Peyer's patch (tissue), 4 donors: ENCODE results near the gene DISP3. TPM values are rescaled to one million over a fixed set of nuclear protein-coding genes. Genes with fewer than 3 reads are reported as not detected.

Source experiments
- DNase-seq, 3 donors: peaks; one replicate each; pipeline ENCODE4 v3.0.0-alpha.2; 2017 to 2019
- H3K27ac ChIP-seq, 4 donors: fragments of 200-600 bp; sonication (generic); one replicate each; pipeline ENCODE4 v1.5.1; 2016 to 2019
- H3K27me3 ChIP-seq, 2 donors: fragments of 200-600 bp; sonication (generic); one replicate each; pipeline ENCODE4 v1.5.1; 2019
- H3K36me3 ChIP-seq, 3 donors: fragments of 200-600 bp; sonication (generic); one replicate each; pipeline ENCODE4 v1.5.1; 2016 to 2019
- H3K4me1 ChIP-seq, 4 donors: fragments of 200-600 bp; sonication (generic); one replicate each; pipeline ENCODE4 v1.5.1; 2016 to 2019
- H3K4me3 ChIP-seq, 4 donors: fragments of 200-600 bp; sonication (generic); 1 replicate in 3 of 4; 2 replicates in 1 of 4; pipeline ENCODE4 v1.5.1; 2016 to 2019; ENCODE audit warnings: mild to moderate bottlenecking in 1 of 4
- H3K9me3 ChIP-seq, 4 donors: fragments of 200-600 bp; sonication (generic); one replicate each; pipeline ENCODE4 v1.5.1; 2016 to 2019; ENCODE audit warnings: mild to moderate bottlenecking in 1 of 4
- CTCF ChIP-seq, 6 experiments: fragments of 450-650 bp in 4 of 6; fragments of 200-600 bp in 2 of 6; sonication (generic) in 1 of 6; IDR thresholded peaks; one replicate each; pipeline ENCODE4 v1.5.1; 2017 to 2019; ENCODE audit warnings: antibody characterized with exemption in 6 of 6, mild to moderate bottlenecking in 3 of 6, moderate library complexity in 1 of 6
- POLR2A ChIP-seq, 2 donors: fragments of 450-650 bp; IDR thresholded peaks; one replicate each; pipeline ENCODE4 v1.5.1; 2017; ENCODE audit warnings: antibody characterized with exemption in 2 of 2, mild to moderate bottlenecking in 2 of 2, moderate library complexity in 2 of 2
- total RNA-seq, 4 donors: library from RNA; depleted of rRNA; stranded (reverse); fragments of >200 nt; gene quantifications; one replicate each; pipeline ENCODE4 v1.1.0, GENCODE V29; 2016

DISP3 gene
- total RNA-seq, 4 donors from 2014 or later: 0.54 to 2.4 (median 1.8) TPM; not detected in 1

- Histone ChIP-seq H3K4me3 (no peak overlapping the region), H3K27me3 (no peaks in the 10 kb centered on the region), H3K36me3 (no peaks in the 10 kb centered on the region), H3K27ac (no peak overlapping the region), H3K9me3 (no peaks in the 10 kb centered on the region), H3K4me1 (no peaks in the 10 kb centered on the region)
- no peak for TF ChIP-seq CTCF (IDR thresholded peaks at IDR 0.05)
- TF ChIP-seq POLR2A (IDR thresholded peaks at IDR 0.05): no peak
- DNase-seq: no peak
These were observed 17.3 kb upstream of the DISP3 start for GRCh38 chr1:11461531-11462137.

DNA sequence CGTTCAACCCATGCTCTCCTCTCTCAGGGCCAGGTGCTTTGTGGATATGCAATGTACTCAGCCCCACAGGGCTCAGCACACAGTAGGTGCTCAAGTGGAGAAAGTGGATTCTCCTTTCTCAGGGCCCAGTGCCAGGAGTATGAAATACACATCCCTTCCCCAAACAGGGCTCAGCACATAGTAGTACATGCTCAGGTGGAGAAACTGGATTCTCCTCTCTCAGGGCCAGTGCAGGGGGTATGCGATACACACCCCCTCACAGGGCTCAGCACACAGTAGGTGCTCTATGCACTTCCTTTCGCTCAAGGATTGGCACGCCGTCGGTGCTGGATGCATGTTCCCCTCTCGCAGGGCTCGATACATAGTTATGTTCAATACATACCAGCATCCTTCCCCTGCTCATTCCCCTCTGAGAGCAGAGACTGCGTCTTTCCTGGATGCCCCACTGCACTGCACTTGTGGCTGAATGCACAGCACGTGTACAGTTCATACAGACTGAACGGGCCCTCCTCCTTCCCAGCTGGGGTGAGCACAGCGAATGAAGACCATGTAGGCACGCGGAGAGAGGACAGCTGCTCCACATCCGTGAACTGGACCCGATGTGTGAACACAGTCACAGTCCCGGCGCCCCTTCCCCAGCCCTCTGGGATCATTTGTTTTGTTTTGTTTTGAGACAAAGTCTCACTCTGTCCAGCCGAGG lies 16.6 kb upstream of the DISP3 start:
- Histone ChIP-seq H3K4me1 (no peaks in the 10 kb centered on the region), H3K27me3 (no peaks in the 10 kb centered on the region), H3K27ac (no peak overlapping the region), H3K9me3 (no peaks in the 10 kb centered on the region), H3K4me3 (no peak overlapping the region), H3K36me3 (no peaks in the 10 kb centered on the region)
- TF ChIP-seq CTCF (IDR thresholded peaks at IDR 0.05) (no peak), POLR2A (IDR thresholded peaks at IDR 0.05) (no peak)
- no peak for DNase-seq

DNA sequence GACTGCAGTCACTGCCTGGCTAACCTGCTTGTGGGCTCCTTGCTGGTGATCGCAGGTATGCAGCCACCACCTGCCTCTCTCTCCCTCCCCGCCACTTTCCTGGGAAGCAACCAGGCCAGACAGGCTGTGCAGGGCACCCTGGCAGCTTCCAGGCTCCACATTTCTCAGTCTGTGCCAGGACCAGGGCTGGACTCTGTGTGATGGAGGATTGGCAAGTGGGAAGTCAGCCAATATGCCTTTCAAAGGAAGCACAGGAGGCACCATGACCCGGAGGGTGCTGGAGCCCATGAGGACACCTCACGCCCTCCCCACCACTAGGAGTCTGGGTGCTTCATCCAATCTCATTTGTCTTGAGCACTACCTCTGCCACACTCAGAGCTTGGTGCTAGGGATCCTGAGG lies 15.8 kb upstream of the DISP3 start:
- Histone ChIP-seq H3K4me3 (no peak overlapping the region), H3K9me3 (no peaks in the 10 kb centered on the region), H3K27ac (no peak overlapping the region), H3K4me1 (no peaks in the 10 kb centered on the region), H3K36me3 (no peaks in the 10 kb centered on the region), H3K27me3 (no peaks in the 10 kb centered on the region)
- no peak for DNase-seq
- TF ChIP-seq CTCF (IDR thresholded peaks at IDR 0.05) (no peak), POLR2A (IDR thresholded peaks at IDR 0.05) (no peak)

- TF ChIP-seq POLR2A (IDR thresholded peaks at IDR 0.05): no peak
- TF ChIP-seq CTCF (IDR thresholded peaks at IDR 0.05): no peak
These were observed 13.6 kb upstream of the DISP3 start for GRCh38 chr1:11465307-11465706.

DNA sequence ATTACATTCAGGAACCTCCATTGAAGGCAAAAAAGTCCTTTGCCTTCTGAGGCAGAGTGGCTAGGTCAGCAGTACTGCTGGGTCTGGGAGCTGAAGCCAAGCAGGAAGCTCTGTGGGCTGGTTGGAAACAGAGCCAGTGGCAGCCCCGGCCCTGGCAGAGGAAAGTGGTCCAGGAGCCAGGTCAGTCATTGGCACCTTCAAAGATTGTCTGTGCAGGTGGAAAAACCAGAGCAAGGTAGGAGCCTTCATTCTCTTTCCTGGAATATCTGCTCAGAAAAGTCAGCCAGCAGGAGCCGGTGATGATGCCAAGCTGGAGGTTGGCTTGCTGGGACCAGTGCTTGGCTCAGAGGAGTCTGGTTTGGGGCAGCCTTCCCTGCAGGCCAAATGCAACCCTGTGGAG lies 12.5 kb upstream of the DISP3 start:
- TF ChIP-seq CTCF (IDR thresholded peaks at IDR 0.05) (no peak), POLR2A (IDR thresholded peaks at IDR 0.05) (no peak)
- no peak overlapping the region for H3K4me3 ChIP-seq
- H3K36me3 ChIP-seq: no peaks in the 10 kb centered on the region
- H3K27me3 ChIP-seq: no peaks in the 10 kb centered on the region
- no peak overlapping the region for H3K27ac ChIP-seq
- no peaks in the 10 kb centered on the region for H3K4me1 ChIP-seq
- no peak for DNase-seq
- H3K9me3 ChIP-seq: no peaks in the 10 kb centered on the region

More at GRCh38 chr1:11465307-11465706, 13.6 kb upstream of the DISP3 start:
- Histone ChIP-seq H3K4me1 (no peaks in the 10 kb centered on the region), H3K27me3 (no peaks in the 10 kb centered on the region), H3K36me3 (no peaks in the 10 kb centered on the region), H3K9me3 (no peaks in the 10 kb centered on the region), H3K27ac (no peak overlapping the region), H3K4me3 (no peak overlapping the region)
- no peak for DNase-seq
